Lung (tissue), 12 donors: ENCODE data around the gene RGS1. TPM values are rescaled to one million over a fixed set of nuclear protein-coding genes. Genes with fewer than 3 reads are reported as not detected.

Experiments
- ATAC-seq: fragments of 200-7000 bp; cut with Tn5 transposase; one replicate; pipeline ENCODE4 v1.9.1; 2020; ENCODE audit warnings: moderate number of reproducible peaks; ENCODE audit not compliant: insufficient read depth, low FRiP score
- DNase-seq, 3 donors: peaks; one replicate each; pipeline ENCODE4 v3.0.0-alpha.2; 2013 to 2017
- H3K27ac ChIP-seq, 2 donors: one replicate each; pipeline ENCODE4 v1.5.1; 2013; ENCODE audit warnings: mild to moderate bottlenecking in 2 of 2, moderate library complexity in 2 of 2, control low read depth in 1 of 2, inconsistent platforms in 1 of 2, low read depth in 1 of 2, low read length in 1 of 2
- H3K27me3 ChIP-seq, 3 donors: one replicate each; pipeline ENCODE4 v1.5.1; 2013; ENCODE audit warnings: low read length in 2 of 3; ENCODE audit not compliant: control insufficient read depth in 3 of 3, insufficient read depth in 3 of 3
- H3K36me3 ChIP-seq, 4 donors: one replicate each; pipeline ENCODE4 v1.5.1; 2013; ENCODE audit warnings: low read length in 4 of 4, mild to moderate bottlenecking in 1 of 4, moderate library complexity in 1 of 4; ENCODE audit not compliant: control insufficient read depth in 4 of 4, insufficient read depth in 4 of 4
- H3K4me1 ChIP-seq, 5 donors: one replicate each; pipeline ENCODE4 v1.5.1; 2013; ENCODE audit warnings: low read length in 5 of 5, mild to moderate bottlenecking in 2 of 5, moderate library complexity in 1 of 5; ENCODE audit not compliant: control insufficient read depth in 5 of 5, insufficient read depth in 5 of 5
- H3K4me3 ChIP-seq: one replicate; pipeline ENCODE4 v1.5.1; 2013; ENCODE audit warnings: mild to moderate bottlenecking, control low read depth, moderate library complexity
- H3K9ac ChIP-seq, 2 donors: one replicate each; pipeline ENCODE4 v1.5.1; 2013; ENCODE audit warnings: low read length in 2 of 2, control low read depth in 1 of 2; ENCODE audit not compliant: insufficient read depth in 1 of 2
- H3K9me3 ChIP-seq, 4 donors: one replicate each; pipeline ENCODE4 v1.5.1; 2013; ENCODE audit warnings: low read length in 3 of 4, mild to moderate bottlenecking in 1 of 4, moderate library complexity in 1 of 4; ENCODE audit not compliant: control insufficient read depth in 4 of 4, insufficient read depth in 3 of 4
- WGBS, 2 donors: extraction: QIAGEN DNeasy Blood & Tissue Kit; methylation state at CpG; one replicate each; pipeline ENCODE4 v1.1.7; 2013; 5-methylcytosine and 5-hydroxymethylcytosine counted together
- polyA plus RNA-seq, 2 donors: library from polyadenylated mRNA; stranded (reverse); fragments of 200-250 nt; gene quantifications; one replicate each; pipeline ENCODE4 v1.2.1, GENCODE V29; 2013
- total RNA-seq, 2 donors: library from RNA; depleted of rRNA in 1 of 2; stranded (reverse); fragments of >200 nt in 1 of 2; gene quantifications; one replicate each; pipeline ENCODE4 v1.2.1, GENCODE V29; 2014 to 2021
- TF ChIP-seq, protein P1 (sequence below): IDR thresholded peaks from 2 replicates; pipeline ENCODE4 v1.5.1; 2012; ENCODE audit warnings: mild to moderate bottlenecking; ENCODE audit errors: control extremely low read depth, extremely low read depth
- donor health status: control.
- donor health status: control.
- donor health status: Bipolar disorder and iron deficiency.
- donor health status: healthy.
- donor health status: DM: yes; HTN: yes; CAD: no.

RGS1 gene
- total and polyA plus RNA-seq, 4 donors, result 7.3 to 86.6 (median 21.0) TPM

DNA sequence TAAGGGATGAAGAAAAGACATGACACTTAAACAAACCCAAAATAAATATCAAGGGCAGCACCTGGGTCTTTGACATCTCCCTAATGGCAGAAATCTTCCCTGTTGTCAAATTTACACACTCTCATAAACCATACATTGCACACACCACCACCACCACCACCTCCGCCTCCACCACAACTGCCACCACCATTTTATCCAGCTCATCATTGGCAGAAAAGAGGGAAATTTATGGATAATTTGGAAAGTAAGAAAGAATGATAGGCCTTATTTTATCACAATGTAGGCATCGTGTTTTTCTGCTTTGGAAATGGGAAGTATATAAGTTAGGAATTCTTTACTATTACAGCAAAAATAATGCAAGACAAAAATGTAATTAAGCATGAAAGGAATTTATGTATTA lies 33.1 kb downstream of the RGS1 start:
- Histone ChIP-seq H3K9me3 (no peaks in the 10 kb centered on the region), H3K27ac (no peak overlapping the region), H3K27me3 (no peaks in the 10 kb centered on the region), H3K36me3 (no peaks in the 10 kb centered on the region), H3K4me3 (no peak overlapping the region), H3K4me1 (peaks cover 0 to 9% (median 0%) of the 10 kb centered on the region in 5 donors), H3K9ac (no peak overlapping the region)
- TF ChIP-seq, protein P1, sequence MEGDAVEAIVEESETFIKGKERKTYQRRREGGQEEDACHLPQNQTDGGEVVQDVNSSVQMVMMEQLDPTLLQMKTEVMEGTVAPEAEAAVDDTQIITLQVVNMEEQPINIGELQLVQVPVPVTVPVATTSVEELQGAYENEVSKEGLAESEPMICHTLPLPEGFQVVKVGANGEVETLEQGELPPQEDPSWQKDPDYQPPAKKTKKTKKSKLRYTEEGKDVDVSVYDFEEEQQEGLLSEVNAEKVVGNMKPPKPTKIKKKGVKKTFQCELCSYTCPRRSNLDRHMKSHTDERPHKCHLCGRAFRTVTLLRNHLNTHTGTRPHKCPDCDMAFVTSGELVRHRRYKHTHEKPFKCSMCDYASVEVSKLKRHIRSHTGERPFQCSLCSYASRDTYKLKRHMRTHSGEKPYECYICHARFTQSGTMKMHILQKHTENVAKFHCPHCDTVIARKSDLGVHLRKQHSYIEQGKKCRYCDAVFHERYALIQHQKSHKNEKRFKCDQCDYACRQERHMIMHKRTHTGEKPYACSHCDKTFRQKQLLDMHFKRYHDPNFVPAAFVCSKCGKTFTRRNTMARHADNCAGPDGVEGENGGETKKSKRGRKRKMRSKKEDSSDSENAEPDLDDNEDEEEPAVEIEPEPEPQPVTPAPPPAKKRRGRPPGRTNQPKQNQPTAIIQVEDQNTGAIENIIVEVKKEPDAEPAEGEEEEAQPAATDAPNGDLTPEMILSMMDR, result no peak
- no peak for DNase-seq
- 76 to 78% methylated on average over 2 of the region's 2 CpGs for WGBS, 2 donors
- no peak for ATAC-seq

DNA sequence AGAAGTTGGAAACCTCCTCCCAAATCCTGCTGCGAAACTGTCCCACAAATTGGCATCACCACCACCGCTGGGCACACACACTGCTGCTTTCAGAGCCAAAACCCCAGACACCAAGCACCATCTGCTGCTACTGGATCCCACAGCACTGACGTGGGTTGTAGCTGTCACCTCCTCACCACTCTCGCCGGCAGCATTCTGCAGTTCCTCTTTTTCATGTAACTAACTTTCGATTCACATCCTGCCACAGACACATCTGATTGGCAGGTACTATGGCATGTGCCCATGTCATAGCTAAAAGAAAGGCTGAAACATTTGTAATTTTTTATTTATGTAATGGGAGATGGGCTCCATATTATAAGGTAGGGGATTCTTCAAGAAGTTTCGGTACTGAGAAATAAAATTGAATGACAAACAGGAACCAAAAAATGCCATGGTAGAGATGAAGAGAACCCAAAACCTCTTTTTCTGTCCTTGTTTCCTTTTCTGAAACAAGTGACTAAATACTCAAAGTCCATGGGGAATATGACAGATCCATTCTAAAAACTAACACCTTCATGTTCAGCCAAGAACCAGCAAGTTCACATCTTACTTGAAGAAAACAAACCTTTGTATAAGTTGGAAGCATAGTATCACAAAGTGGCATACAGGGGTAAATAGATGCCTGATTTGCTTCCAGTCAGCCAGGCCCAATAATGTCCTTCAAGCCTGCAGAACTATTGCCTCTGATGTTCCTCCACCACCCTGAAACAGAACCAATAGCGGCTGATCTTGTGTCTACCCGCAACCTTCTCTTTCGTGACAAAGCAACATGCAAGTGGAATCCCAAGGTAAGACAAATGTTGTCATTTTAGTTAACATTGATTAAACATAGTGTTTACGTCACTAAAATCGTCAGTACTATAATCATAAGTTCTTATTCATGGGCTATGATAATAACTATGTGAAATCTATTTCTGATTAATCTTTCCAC lies 33.8 kb downstream of the RGS1 start:
- Histone ChIP-seq H3K27me3 (no peaks in the 10 kb centered on the region), H3K9ac (no peak overlapping the region), H3K4me1 (peaks cover 0 to 9% (median 0%) of the 10 kb centered on the region in 5 donors), H3K9me3 (no peaks in the 10 kb centered on the region), H3K36me3 (no peaks in the 10 kb centered on the region), H3K27ac (no peak overlapping the region), H3K4me3 (no peak overlapping the region)
- ATAC-seq (peak; percentile 83), DNase-seq (peak in 1 of 3 donors; percentile 16)
- WGBS, 2 donors, result 50 to 67% methylated on average over 12 of the region's 12 CpGs
- TF ChIP-seq, protein P1, result no peak

DNA sequence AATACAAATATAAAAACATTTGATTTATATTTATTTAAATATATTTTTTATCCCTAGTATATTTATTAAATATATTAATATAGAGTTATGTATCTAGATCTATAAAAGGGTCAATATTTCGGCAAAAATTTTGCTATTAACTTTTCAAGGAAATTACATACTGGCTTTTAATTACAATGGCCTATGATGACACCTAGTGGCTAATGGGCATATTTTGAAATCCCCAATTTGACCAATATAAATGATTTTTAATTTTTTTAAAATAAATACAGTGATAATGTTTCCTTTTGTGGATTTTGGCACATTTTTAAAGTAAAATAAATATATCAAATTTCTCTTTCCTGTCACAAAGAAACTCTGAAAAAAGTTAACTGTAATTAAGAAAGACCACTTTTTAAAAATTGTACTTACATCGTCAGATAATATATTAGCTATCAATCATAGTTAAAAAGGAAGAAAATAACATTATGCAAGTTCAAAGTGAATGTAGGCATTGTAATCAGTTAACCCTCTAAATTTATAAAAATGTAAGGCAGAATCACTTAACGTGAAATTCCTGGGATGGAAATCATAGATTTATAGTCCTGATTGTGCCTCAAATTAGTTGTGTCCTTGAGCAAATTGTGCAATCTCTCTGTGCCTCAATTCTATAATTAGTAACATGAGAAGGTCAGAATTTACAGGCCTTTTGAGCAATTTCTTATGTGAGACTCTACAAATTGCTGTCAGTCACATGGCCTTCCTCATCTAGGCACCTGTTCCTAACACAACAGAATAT lies 34.7 kb downstream of the RGS1 start:
- no peak overlapping the region for H3K27ac ChIP-seq
- H3K9me3 ChIP-seq, result no peaks in the 10 kb centered on the region
- TF ChIP-seq, protein P1, result peak; percentile 24
- ATAC-seq, result no peak
- H3K36me3 ChIP-seq, result no peaks in the 10 kb centered on the region
- H3K4me1 ChIP-seq, result peaks cover 0 to 9% (median 0%) of the 10 kb centered on the region in 5 donors
- WGBS, 2 donors, result 60 to 64% methylated on average over 3 of the region's 3 CpGs
- no peaks in the 10 kb centered on the region for H3K27me3 ChIP-seq
- no peak overlapping the region for H3K4me3 ChIP-seq
- peak in 2 of 3 donors; percentile 65 to 67 for DNase-seq
- no peak overlapping the region for H3K9ac ChIP-seq
